HUES48 (cell line): ENCODE results near the gene SIM2.

Source experiments
- H3K27ac ChIP-seq: one replicate; pipeline ENCODE4 v1.7.0; 2013; ENCODE audit warnings: low read depth, low read length, inconsistent platforms
- H3K27me3 ChIP-seq: 2 replicates; pipeline ENCODE4 v1.6.1; 2013; ENCODE audit warnings: mild to moderate bottlenecking, low read length; ENCODE audit not compliant: control insufficient read depth, insufficient read depth
- H3K36me3 ChIP-seq: 2 replicates; pipeline ENCODE4 v1.6.1; 2013; ENCODE audit warnings: low read length; ENCODE audit not compliant: control insufficient read depth, insufficient read depth
- H3K4me1 ChIP-seq: 2 replicates; pipeline ENCODE4 v1.6.1; 2013; ENCODE audit warnings: mild to moderate bottlenecking, low read length; ENCODE audit not compliant: control insufficient read depth, insufficient read depth
- H3K4me3 ChIP-seq: 2 replicates; pipeline ENCODE4 v1.5.1; 2013; ENCODE audit warnings: mild to moderate bottlenecking, low read depth, low read length
- H3K9ac ChIP-seq: 2 replicates; pipeline ENCODE4 v1.6.1; 2013; ENCODE audit warnings: mild to moderate bottlenecking, low read depth, low read length, moderate library complexity
- H3K9me3 ChIP-seq: 2 replicates; pipeline ENCODE4 v1.6.1; 2013; ENCODE audit warnings: low read length; ENCODE audit not compliant: control insufficient read depth, insufficient read depth

SIM2 gene

DNA sequence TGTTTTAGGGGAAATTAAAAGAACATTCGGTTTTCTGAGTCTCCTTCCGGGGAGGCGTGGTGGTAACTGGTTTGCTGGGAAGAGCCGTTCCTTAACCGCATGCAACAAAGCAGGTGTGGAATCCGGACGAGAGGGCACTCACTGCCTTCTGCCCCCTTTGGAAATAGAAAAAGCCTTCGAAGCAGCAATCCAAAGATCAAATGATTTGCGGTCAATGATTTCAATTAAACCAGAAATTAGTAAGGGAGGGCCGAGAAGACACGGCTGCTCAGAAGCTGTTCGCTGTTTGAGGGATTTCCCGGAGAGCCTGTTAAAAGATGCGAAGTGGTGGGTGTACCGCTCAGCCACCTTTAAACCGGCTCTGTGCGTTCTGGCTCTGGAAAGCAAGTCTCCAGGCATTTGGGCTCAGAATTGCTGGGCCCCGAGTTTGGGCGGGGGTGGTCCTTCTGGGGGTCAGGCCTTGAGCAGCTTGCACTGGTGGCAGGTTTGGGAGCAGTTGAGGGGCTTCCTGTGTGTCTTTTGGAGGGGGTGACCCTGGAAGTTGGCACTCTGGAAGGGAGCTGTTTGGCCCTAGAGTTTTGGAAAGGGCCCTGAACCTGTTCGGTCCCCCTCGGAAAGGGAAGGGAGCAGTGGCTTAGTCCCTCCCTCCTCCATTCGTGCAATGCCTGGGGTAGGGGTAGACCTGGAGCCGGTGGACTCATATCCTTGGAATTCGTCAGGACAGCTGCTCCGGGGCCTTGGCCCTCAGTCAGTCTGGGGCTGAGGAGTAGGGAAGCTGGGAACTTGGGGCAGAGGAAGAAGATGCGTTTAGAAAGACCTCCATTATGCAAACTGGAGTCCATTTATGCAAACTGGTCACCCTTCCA lies 3.1 kb downstream of the SIM2 start:
- H3K9ac ChIP-seq, result no peak overlapping the region
- no peak overlapping the region for H3K27ac ChIP-seq
- H3K4me3 ChIP-seq, result peak overlapping the region; percentile 28; the same call in 1 of the 2 replicates
- no peaks in the 10 kb centered on the region for H3K36me3 ChIP-seq
- no peaks in the 10 kb centered on the region for H3K9me3 ChIP-seq
- H3K4me1 ChIP-seq, result peaks cover 27% of the 10 kb centered on the region
- peaks cover 99% of the 10 kb centered on the region for H3K27me3 ChIP-seq

DNA sequence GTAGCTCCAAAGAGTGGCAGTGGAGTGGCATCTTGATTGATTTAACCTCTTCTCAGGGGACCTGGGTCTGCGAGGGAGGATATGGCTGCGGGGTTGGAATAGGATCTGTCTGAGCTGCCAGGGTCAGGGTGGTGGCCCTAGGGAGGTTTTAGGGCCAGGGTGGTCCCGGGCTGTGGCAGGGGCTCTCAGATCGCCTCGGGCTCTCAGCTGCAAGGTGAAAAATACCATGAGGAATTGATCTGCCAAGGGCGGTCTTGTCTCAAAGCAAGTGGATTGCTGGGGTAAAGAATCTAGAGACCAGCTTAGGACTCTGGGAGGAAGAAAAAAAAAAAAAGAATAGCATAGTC lies 3.7 kb downstream of the SIM2 start:
- Histone ChIP-seq H3K27ac (no peak overlapping the region), H3K9me3 (no peaks in the 10 kb centered on the region), H3K27me3 (peaks cover 99% of the 10 kb centered on the region), H3K4me1 (peaks cover 30% of the 10 kb centered on the region), H3K9ac (no peak overlapping the region), H3K36me3 (no peaks in the 10 kb centered on the region), H3K4me3 (no peak overlapping the region)

- Histone ChIP-seq H3K4me1 (peaks cover 25% of the 10 kb centered on the region), H3K9me3 (no peaks in the 10 kb centered on the region), H3K27ac (no peak overlapping the region)
Observed at GRCh38 chr21:36703123-36703522, 4.2 kb downstream of the SIM2 start.

GRCh38 chr21:36703626-36704280 lies 4.8 kb downstream of the SIM2 start:
- peaks cover 29% of the 10 kb centered on the region for H3K4me1 ChIP-seq
- H3K4me3 ChIP-seq, result no peak overlapping the region

More at GRCh38 chr21:36703123-36703522, 4.2 kb downstream of the SIM2 start:
- Histone ChIP-seq H3K4me3 (no peak overlapping the region), H3K36me3 (no peaks in the 10 kb centered on the region), H3K27me3 (peaks cover 99% of the 10 kb centered on the region), H3K9ac (no peak overlapping the region)

DNA sequence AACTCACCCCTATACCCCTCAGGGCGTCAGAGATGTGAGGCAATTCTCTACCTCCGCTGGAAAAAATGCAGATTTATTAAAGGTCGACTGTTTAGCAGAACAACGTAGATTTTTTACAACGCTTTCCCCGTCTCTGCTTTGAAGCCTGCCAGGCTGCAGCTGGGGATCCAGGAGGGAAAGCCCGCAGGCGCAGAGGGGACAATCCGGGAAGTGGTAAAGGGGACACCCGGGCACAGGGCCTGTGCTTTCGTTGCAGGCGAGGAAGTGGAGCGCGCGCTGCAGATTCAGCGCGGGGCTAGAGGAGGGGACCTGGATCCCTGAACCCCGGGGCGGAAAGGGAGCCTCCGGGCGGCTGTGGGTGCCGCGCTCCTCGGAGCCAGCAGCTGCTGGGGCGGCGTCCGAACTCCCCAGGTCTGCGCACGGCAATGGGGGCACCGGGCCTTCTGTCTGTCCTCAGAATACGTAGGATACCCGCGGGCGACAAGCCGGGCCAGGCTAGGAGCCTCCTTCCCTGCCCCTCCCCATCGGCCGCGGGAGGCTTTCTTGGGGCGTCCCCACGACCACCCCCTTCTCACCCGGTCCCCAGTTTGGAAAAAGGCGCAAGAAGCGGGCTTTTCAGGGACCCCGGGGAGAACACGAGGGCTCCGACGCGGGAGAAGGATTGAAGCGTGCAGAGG lies 5.5 kb downstream of the SIM2 start:
- peaks cover 29% of the 10 kb centered on the region for H3K4me1 ChIP-seq
- H3K36me3 ChIP-seq, result no peaks in the 10 kb centered on the region
- H3K9ac ChIP-seq, result no peak overlapping the region
- no peak overlapping the region for H3K27ac ChIP-seq
- H3K4me3 ChIP-seq, result 0 out of 2 replicates have a peak overlapping the region, but pooled peaks have one; percentile 25
- H3K9me3 ChIP-seq, result no peaks in the 10 kb centered on the region
- peaks cover 100% of the 10 kb centered on the region for H3K27me3 ChIP-seq

More at GRCh38 chr21:36703626-36704280, 4.8 kb downstream of the SIM2 start:
- H3K9me3 ChIP-seq, result no peaks in the 10 kb centered on the region
- no peak overlapping the region for H3K27ac ChIP-seq
- no peak overlapping the region for H3K9ac ChIP-seq
- H3K27me3 ChIP-seq, result peaks cover 99% of the 10 kb centered on the region
- no peaks in the 10 kb centered on the region for H3K36me3 ChIP-seq

DNA sequence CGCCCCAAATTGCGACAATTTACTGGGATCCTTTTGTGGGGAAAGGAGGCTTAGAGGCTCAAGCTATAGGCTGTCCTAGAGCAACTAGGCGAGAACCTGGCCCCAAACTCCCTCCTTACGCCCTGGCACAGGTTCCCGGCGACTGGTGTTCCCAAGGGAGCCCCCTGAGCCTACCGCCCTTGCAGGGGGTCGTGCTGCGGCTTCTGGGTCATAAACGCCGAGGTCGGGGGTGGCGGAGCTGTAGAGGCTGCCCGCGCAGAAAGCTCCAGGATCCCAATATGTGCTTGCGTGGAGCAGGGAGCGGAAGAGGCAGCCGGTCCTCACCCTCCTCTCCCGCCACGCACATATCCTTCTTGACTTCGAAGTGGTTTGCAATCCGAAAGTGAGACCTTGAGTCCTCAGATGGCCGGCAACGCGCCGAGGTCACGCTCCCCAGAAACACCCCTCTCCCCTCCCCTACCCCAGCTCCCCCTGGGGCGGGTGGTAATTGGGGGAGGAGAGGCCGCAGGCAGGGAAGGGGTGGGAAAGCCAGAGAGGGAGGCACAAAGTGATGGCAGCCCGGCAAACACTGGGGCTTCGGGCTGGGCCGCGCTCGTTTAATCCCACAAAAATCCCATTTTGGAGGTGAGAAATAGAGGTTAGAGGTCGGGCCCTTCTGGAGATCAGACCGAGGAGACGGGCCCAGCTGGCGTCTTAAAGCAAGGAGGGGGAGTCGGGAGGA lies 6.2 kb downstream of the SIM2 start:
- Histone ChIP-seq H3K9ac (no peak overlapping the region), H3K27ac (no peak overlapping the region), H3K9me3 (no peaks in the 10 kb centered on the region), H3K36me3 (no peaks in the 10 kb centered on the region), H3K4me3 (peak overlapping the region; percentile 25; the same call in 1 of the 2 replicates), H3K27me3 (peaks cover 100% of the 10 kb centered on the region), H3K4me1 (peaks cover 29% of the 10 kb centered on the region)

GRCh38 chr21:36705679-36706481 lies 7.0 kb downstream of the SIM2 start:
- Histone ChIP-seq H3K4me1 (peaks cover 28% of the 10 kb centered on the region), H3K9ac (no peak overlapping the region), H3K36me3 (no peaks in the 10 kb centered on the region), H3K27me3 (peaks cover 100% of the 10 kb centered on the region), H3K9me3 (no peaks in the 10 kb centered on the region), H3K4me3 (no peak overlapping the region), H3K27ac (no peak overlapping the region)

GRCh38 chr21:36706482-36706852 lies 7.6 kb downstream of the SIM2 start:
- H3K27ac ChIP-seq, result no peak overlapping the region
- H3K4me1 ChIP-seq, result peaks cover 30% of the 10 kb centered on the region
- H3K9ac ChIP-seq, result no peak overlapping the region
- no peaks in the 10 kb centered on the region for H3K36me3 ChIP-seq
- no peak overlapping the region for H3K4me3 ChIP-seq
- H3K27me3 ChIP-seq, result peaks cover 100% of the 10 kb centered on the region
- H3K9me3 ChIP-seq, result no peaks in the 10 kb centered on the region

DNA sequence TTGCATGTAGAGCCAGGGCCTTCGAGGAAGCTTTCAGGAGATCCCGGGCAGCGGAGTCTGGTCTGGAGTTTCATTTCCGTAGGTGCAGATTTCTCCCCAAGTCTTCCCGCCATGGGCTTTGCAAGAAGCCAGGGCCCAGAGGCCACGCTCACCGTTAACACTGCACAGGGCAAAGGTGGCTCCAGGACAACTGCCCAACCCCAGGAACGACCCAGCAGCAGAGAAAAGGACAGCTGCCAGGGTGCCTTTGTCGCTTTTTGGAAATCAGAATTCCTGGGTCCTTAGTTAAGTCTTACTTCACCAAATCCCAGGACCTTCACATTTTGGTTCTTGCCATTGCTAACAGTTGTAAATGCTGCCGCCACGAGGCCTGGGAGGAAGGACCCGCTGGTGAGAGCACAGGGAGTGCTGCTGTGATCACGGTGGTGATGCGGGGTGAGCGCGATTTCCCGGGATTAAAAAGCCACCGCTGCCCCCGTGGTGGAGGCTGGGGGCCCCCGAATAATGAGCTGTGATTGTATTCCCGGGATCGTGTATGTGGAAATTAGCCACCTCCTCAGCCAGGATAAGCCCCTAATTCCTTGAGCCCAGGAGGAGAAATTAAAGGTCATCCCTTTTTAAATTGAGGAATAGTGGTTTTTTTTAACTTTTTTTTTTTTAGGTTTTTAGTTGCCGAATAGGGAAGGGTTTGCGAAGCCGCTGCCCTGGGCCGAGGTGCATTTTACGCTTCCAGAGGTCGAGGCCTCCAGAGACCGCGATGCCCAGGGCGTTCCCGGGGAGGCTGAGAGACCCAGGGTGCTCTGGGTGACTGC lies 8.2 kb downstream of the SIM2 start:
- no peaks in the 10 kb centered on the region for H3K36me3 ChIP-seq
- peaks cover 32% of the 10 kb centered on the region for H3K4me1 ChIP-seq
- H3K9me3 ChIP-seq, result no peaks in the 10 kb centered on the region
- H3K4me3 ChIP-seq, result no peak overlapping the region
- no peak overlapping the region for H3K9ac ChIP-seq
- H3K27me3 ChIP-seq, result peaks cover 100% of the 10 kb centered on the region
- H3K27ac ChIP-seq, result no peak overlapping the region
